ENCODE results near the gene CHMP2A. TPM values are rescaled to one million over a fixed set of nuclear protein-coding genes. Genes with fewer than 3 reads are reported as not detected.

The CHMP2A gene
- total RNA-seq, 1 experiment from 2014 or later, result 191 TPM

DNA sequence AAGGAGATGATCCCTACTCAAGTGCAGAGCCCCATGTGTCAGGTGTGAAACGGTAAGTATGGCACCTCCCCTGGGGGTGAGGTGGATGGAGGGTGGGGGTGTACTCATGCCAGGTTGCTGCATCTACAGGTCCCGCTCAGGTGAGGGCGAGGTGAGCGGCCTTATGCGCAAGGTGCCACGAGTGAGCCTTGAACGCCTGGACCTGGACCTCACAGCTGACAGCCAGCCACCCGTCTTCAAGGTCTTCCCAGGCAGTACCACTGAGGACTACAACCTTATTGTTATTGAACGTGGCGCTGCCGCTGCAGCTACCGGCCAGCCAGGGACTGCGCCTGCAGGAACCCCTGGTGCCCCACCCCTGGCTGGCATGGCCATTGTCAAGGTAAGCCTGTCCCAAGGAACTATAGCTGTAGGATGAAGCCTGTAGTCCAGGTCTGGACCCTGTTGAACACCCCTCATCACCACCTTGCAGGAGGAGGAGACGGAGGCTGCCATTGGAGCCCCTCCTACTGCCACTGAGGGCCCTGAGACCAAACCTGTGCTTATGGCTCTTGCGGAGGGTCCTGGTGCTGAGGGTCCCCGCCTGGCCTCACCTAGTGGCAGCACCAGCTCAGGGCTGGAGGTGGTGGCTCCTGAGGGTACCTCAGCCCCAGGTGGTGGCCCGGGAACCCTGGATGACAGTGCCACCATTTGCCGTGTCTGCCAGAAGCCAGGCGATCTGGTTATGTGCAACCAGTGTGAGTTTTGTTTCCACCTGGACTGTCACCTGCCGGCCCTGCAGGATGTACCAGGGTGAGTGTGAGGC is 5.8 kb downstream of the CHMP2A start:
- ATAC-seq (no peak), DNase-seq (ENCODE audit: low read depth, low spot score) (no peak)
- POLR2A ChIA-PET, result no interaction called here
- in situ Hi-C loops (cut with HindIII; ENCODE audit: low pct_unique_long_range_greater_than_20kb, low sequenced_read_pairs), result no loop called here
- no peak overlapping the region for H3K4me3 ChIP-seq (ENCODE audit: low read depth in 2 of 2, low read length in 2 of 2)
- H3K9me3 ChIP-seq (ENCODE audit: control insufficient read depth, insufficient read depth, low read depth, low read length), result no peaks in the 10 kb centered on the region
- H3K27ac ChIP-seq (ENCODE audit: low read length), result no peak overlapping the region
- no peak for TF ChIP-seq POLR2AphosphoS5 (IDR thresholded peaks at IDR 0.05; ENCODE audit: low read depth, low read length)
- CTCF ChIA-PET, result no interaction called here
- H3K4me1 ChIP-seq (ENCODE audit: control insufficient read depth, insufficient read depth, low read length), result peaks cover 18% of the 10 kb centered on the region
- H3K27me3 ChIP-seq (ENCODE audit: control insufficient read depth, insufficient read depth, low read length), result no peaks in the 10 kb centered on the region
- intact Hi-C loops (cut with micrococcal nuclease; ENCODE audit: unreplicated experiment), result no loop called here
- no TSS peak for BruUV-seq (replicated peaks)
- H3K36me3 ChIP-seq (ENCODE audit: control insufficient read depth, insufficient read depth, low read length), result peaks cover 46% of the 10 kb centered on the region

DNA sequence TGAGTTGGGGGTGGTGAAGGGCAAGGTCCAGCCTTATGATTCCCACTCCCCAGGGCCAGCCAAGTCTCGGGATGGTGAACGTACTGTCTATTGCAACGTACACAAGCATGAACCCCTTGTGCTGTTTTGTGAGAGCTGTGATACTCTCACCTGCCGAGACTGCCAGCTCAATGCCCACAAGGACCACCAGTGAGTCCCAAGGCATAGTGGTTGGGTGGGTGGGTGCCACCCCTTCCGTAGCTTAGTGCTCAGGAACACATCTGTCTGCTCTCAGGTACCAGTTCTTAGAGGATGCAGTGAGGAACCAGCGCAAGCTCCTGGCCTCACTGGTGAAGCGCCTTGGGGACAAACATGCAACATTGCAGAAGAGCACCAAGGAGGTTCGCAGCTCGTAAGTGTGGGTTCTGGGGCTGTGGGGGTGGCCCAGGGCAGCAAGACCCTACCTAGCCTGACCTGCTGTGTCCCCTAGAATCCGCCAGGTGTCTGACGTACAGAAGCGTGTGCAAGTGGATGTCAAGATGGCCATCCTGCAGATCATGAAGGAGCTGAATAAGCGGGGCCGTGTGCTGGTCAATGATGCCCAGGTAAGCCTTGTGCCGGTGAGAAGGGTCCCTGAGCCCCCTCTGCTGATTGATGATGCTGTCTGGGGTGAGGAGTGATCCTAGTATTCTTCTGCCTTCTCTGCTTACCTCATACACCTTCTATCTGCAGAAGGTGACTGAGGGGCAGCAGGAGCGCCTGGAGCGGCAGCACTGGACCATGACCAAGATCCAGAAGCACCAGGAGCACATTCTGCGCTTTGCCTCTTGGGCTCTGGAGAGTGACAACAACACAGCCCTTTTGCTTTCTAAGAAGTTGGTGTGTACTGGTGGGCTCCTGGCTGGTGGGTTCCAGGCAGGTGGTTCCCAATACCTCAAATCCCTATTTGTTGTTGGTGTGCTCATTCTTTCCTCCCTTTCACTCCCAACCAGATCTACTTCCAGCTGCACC is 7.3 kb downstream of the CHMP2A start:
- Histone ChIP-seq H3K36me3 (ENCODE audit: control insufficient read depth, insufficient read depth, low read length) (peaks cover 46% of the 10 kb centered on the region), H3K4me1 (ENCODE audit: control insufficient read depth, insufficient read depth, low read length) (peaks cover 10% of the 10 kb centered on the region), H3K9me3 (ENCODE audit: control insufficient read depth, insufficient read depth, low read depth, low read length) (no peaks in the 10 kb centered on the region), H3K4me3 (ENCODE audit: low read depth in 2 of 2, low read length in 2 of 2) (peak overlapping the region in 1 of 2 experiments; percentile 17; a peak in 1 of 4 replicates), H3K27ac (ENCODE audit: low read length) (0 out of 2 replicates have a peak overlapping the region, but pooled peaks have one; percentile 2), H3K27me3 (ENCODE audit: control insufficient read depth, insufficient read depth, low read length) (peaks cover 2% of the 10 kb centered on the region; the same call in 1 of the 2 replicates)
- ATAC-seq (no peak), DNase-seq (ENCODE audit: low read depth, low spot score) (no peak)
- BruUV-seq (replicated peaks), result no TSS peak
- ChIA-PET CTCF (no interaction called here), POLR2A (interaction anchor here (0.6 to 0.7 kb wide), 2 partner anchors 9 to 11 kb away, joined by 5 read pairs; no protein-coding TSS in a partner anchor)
- TF ChIP-seq, protein P1, sequence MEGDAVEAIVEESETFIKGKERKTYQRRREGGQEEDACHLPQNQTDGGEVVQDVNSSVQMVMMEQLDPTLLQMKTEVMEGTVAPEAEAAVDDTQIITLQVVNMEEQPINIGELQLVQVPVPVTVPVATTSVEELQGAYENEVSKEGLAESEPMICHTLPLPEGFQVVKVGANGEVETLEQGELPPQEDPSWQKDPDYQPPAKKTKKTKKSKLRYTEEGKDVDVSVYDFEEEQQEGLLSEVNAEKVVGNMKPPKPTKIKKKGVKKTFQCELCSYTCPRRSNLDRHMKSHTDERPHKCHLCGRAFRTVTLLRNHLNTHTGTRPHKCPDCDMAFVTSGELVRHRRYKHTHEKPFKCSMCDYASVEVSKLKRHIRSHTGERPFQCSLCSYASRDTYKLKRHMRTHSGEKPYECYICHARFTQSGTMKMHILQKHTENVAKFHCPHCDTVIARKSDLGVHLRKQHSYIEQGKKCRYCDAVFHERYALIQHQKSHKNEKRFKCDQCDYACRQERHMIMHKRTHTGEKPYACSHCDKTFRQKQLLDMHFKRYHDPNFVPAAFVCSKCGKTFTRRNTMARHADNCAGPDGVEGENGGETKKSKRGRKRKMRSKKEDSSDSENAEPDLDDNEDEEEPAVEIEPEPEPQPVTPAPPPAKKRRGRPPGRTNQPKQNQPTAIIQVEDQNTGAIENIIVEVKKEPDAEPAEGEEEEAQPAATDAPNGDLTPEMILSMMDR (IDR thresholded peaks at IDR 0.05), result no peak
- 0 out of 2 replicates have a peak, but pooled peaks have one; percentile 25 for TF ChIP-seq POLR2AphosphoS5 (IDR thresholded peaks at IDR 0.05; ENCODE audit: low read depth, low read length)
- TF ChIP-seq SIN3A (IDR thresholded peaks at IDR 0.05; ENCODE audit: borderline replicate concordance, insufficient read depth, low read depth, low read length), result no peak
- intact Hi-C loops (cut with micrococcal nuclease; ENCODE audit: unreplicated experiment), result no loop called here
- in situ Hi-C loops (cut with HindIII; ENCODE audit: low pct_unique_long_range_greater_than_20kb, low sequenced_read_pairs), result no loop called here

DNA sequence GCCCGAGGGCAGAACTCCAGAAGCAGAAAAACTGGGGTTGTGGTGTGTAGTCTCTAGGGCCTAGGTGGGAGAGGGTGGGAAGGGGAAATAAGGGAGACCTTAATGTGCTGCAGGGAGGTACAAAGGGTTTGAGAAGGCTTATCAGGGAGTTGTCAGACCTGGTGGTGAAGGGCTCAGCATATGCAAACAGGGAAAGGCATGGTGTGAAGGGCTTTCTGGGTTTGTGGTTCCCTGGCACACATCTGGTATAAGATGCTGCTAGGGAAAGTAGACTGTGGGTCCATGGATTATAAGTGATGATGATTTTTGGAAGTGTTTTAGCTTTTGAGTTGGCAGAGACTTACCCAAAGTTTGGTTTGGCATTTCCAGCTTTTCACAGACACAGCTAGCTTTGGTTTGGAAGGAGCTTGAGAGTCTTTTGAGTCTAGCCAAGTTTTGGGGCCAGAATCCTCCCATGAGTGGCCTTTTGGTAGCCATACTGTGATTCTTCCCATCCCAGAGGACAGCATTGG is 8.8 kb downstream of the CHMP2A start:
- in situ Hi-C loops (cut with HindIII; ENCODE audit: low pct_unique_long_range_greater_than_20kb, low sequenced_read_pairs), result no loop called here
- BruUV-seq (replicated peaks), result TSS peak; percentile 88
- peaks cover 43% of the 10 kb centered on the region for H3K36me3 ChIP-seq (ENCODE audit: control insufficient read depth, insufficient read depth, low read length)

More for the DNA sequence above, 8.8 kb downstream of the CHMP2A start:
- no peaks in the 10 kb centered on the region for H3K9me3 ChIP-seq (ENCODE audit: control insufficient read depth, insufficient read depth, low read depth, low read length)
- DNase-seq (ENCODE audit: low read depth, low spot score) (no peak), ATAC-seq (no peak)
- peaks cover 10% of the 10 kb centered on the region for H3K4me1 ChIP-seq (ENCODE audit: control insufficient read depth, insufficient read depth, low read length)
- ChIA-PET POLR2A (interaction anchor here (0.6 kb wide), 1 partner anchor 29 kb away, joined by 6 read pairs; no protein-coding TSS in a partner anchor), CTCF (no interaction called here)
- H3K4me3 ChIP-seq (ENCODE audit: low read depth in 2 of 2, low read length in 2 of 2), result peak overlapping the region; percentile 91 to 100
- TF ChIP-seq SIN3A (IDR thresholded peaks at IDR 0.05; ENCODE audit: borderline replicate concordance, insufficient read depth, low read depth, low read length) (no peak), POLR2AphosphoS5 (IDR thresholded peaks at IDR 0.05; ENCODE audit: low read depth, low read length) (no peak)
- TF ChIP-seq, protein P2, sequence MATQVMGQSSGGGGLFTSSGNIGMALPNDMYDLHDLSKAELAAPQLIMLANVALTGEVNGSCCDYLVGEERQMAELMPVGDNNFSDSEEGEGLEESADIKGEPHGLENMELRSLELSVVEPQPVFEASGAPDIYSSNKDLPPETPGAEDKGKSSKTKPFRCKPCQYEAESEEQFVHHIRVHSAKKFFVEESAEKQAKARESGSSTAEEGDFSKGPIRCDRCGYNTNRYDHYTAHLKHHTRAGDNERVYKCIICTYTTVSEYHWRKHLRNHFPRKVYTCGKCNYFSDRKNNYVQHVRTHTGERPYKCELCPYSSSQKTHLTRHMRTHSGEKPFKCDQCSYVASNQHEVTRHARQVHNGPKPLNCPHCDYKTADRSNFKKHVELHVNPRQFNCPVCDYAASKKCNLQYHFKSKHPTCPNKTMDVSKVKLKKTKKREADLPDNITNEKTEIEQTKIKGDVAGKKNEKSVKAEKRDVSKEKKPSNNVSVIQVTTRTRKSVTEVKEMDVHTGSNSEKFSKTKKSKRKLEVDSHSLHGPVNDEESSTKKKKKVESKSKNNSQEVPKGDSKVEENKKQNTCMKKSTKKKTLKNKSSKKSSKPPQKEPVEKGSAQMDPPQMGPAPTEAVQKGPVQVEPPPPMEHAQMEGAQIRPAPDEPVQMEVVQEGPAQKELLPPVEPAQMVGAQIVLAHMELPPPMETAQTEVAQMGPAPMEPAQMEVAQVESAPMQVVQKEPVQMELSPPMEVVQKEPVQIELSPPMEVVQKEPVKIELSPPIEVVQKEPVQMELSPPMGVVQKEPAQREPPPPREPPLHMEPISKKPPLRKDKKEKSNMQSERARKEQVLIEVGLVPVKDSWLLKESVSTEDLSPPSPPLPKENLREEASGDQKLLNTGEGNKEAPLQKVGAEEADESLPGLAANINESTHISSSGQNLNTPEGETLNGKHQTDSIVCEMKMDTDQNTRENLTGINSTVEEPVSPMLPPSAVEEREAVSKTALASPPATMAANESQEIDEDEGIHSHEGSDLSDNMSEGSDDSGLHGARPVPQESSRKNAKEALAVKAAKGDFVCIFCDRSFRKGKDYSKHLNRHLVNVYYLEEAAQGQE (IDR thresholded peaks at IDR 0.05; ENCODE audit: insufficient read depth in 1 of 2, low read depth in 2 of 2, low read length in 1 of 2), result no peak
- intact Hi-C loops (cut with micrococcal nuclease; ENCODE audit: unreplicated experiment), result no loop called here
- peaks cover 4% of the 10 kb centered on the region; the same call in 1 of the 2 replicates for H3K27me3 ChIP-seq (ENCODE audit: control insufficient read depth, insufficient read depth, low read length)
- peak overlapping the region; percentile 92 for H3K27ac ChIP-seq (ENCODE audit: low read length)
